ENCODE data around the gene LRRC41.

DNA sequence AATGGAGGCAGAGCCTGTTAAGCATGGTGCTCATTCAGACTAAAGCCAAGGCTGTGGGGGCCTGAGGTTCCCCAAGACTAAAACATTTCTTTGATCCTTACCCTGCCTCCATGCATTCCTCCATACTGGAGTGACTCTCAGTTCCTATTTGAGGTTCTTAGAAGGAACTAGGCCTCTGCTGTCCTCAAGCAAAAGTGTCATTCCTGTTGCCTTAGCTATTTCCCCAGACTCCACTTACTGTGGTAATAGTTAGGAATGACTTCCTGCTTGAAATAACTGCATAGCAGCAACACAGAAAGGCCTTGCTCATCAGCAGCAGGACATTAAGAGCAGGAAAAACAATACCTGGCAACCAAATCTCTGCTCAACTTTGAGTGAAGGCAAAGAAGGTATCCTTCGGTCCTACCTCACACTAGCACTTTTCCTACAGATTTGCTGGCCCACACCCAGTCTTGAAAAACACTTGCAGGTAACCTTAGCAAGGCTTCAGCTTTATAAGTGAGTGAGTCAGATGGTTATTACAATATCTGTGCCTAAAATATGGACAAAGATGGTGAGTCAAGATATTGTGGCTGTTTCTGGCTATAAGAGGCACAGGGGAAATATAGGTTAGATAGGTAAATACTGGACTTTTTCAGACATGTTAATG lies 14.8 kb downstream of the LRRC41 start:
- TF ChIP-seq, protein P1, sequence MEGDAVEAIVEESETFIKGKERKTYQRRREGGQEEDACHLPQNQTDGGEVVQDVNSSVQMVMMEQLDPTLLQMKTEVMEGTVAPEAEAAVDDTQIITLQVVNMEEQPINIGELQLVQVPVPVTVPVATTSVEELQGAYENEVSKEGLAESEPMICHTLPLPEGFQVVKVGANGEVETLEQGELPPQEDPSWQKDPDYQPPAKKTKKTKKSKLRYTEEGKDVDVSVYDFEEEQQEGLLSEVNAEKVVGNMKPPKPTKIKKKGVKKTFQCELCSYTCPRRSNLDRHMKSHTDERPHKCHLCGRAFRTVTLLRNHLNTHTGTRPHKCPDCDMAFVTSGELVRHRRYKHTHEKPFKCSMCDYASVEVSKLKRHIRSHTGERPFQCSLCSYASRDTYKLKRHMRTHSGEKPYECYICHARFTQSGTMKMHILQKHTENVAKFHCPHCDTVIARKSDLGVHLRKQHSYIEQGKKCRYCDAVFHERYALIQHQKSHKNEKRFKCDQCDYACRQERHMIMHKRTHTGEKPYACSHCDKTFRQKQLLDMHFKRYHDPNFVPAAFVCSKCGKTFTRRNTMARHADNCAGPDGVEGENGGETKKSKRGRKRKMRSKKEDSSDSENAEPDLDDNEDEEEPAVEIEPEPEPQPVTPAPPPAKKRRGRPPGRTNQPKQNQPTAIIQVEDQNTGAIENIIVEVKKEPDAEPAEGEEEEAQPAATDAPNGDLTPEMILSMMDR (IDR thresholded peaks at IDR 0.05 in 8 of 11, conservative IDR thresholded peaks at IDR 0.05 in 3 of 11), result no peak
- TF ChIP-seq POLR2A (IDR thresholded peaks at IDR 0.05) (no peak), POLR2AphosphoS5 (IDR thresholded peaks at IDR 0.05) (no peak)

All from spleen (tissue), 7 donors.